GM19467 (cell line): ENCODE measurements around the gene PUS1.

Source experiments
- ATAC-seq: cut with Tn5 transposase; IDR thresholded peaks from one replicate; pipeline ENCODE4 v1.9.1; 2021; ENCODE audit warnings: mild to moderate bottlenecking, moderate library complexity; ENCODE audit not compliant: unreplicated experiment

Gene PUS1

DNA sequence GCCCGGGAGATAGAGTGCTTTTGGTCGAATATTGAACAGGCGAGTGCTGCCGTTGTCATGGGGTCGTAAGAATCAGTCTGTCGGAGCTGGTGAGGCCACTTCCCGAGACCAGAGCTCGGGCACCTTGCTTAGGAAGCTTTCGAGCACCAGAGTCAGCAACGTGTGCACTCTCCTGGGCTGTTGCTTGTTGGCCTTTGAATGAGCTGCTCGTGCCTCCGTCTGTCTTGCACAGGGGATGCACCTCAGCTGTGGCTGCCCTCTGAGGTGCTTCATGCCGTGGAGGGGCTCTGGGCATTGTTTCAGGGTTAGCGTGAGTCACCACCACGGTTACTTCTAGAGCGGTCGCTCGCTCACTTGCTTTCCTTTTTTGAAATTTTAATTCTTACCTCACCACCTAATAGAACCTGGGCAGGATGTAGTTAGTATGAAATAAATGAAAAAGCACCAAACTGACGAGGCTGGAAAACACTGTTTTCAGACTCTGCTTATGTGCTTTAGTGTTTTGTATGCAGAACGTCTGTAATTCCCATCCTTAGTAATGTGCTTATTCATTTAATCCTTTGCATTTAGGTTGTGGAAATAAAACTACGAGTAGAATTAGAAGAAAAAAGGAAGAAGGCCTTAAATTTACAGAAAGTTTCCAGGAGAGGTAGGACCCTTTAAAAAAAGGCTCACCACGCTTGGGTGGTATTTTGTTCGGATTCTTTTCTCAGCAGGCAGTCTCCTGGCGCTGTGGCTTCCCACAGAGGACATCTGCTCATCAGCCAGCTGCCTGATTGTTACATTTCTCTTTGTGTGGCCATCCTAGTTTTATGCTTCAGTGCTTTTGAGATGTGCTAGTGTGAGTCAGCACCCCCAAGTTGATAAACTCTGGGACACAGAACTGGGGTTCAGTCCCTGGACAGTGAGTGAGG lies 61.2 kb downstream of the PUS1 start:
- no peak for ATAC-seq

DNA sequence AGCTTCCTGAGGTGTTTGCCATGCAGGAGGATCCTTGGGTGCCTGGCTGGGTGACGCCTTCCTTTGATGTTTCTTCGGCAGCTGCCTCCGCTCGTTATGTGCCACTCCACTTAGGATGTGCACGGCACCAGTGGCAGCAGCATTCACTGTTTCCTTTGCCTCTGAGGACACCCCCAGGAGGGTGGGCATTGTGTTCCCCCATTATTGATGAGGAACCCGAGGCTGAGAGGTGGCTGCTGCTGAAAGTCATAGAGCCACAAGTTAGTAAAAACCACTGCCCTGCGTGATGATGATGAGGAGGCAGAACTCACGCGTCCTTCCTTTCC lies 61.9 kb downstream of the PUS1 start:
- ATAC-seq = no peak

GRCh38 chr12:131991816-131992430 lies 62.8 kb downstream of the PUS1 start:
- no peak for ATAC-seq

DNA sequence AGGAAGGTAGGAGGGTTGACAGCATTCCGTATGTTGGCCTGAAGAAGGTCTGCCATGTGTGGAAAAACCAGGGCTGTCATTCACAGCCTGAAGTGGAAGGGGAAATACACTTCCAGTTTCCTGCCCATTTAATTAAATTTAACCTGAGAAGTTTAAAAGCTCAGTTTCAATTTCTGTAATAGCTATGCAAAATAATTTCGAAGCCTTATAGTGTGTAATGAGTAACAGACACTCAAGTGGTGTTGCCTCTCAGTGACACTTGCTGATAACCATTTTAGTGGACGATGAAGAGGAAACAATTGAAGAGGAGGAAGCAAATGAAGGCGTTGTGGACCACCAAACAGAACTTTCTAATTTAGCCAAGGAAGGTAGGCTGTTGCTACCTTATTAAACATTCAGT lies 65.5 kb downstream of the PUS1 start:
- ATAC-seq = peak; percentile 85
